H1 (cell line): ENCODE results near the gene SSH2. TPM values are rescaled to one million over a fixed set of nuclear protein-coding genes. Genes with fewer than 3 reads are reported as not detected.
"Not testable (repeated sequence)": the region's sequence is repeated elsewhere in the genome, so short reads cannot be mapped to it uniquely, and the experiment has no call there.

ENCODE experiments used
- CTCF ChIA-PET: fragments of 300-600 bp; sonication (Branson Sonifier 250); formaldehyde crosslinking; loops from one replicate; lab custom pipeline; 2021; ENCODE audit not compliant: partially characterized antibody; lab: Charles Lee
- POLR2A ChIA-PET: fragments of 300-600 bp; sonication (Branson Sonifier 250); formaldehyde crosslinking; loops from one replicate; lab custom pipeline; 2021; ENCODE audit warnings: inconsistent platforms; ENCODE audit not compliant: partially characterized antibody; lab: Charles Lee
- DNase-seq, 2 experiments: peaks; one replicate each; pipeline versions ENCODE4 v3.0.0 to v3.0.0-alpha.2; 2010 to 2022; ENCODE audit warnings: low spot score in 2 of 2, low read depth in 1 of 2, mixed read lengths in 1 of 2
- FAIRE-seq: peaks from 2 replicates; lab custom pipeline; 2011; peaks lifted over from hg19 to GRCh38; lab: Jason Lieb, UNC
- H2AFZ ChIP-seq: 2 replicates; pipeline ENCODE4 v1.8.1; 2012; ENCODE audit warnings: low read length, inconsistent platforms
- H2AK5ac ChIP-seq: 2 replicates; pipeline ENCODE4 v1.6.1; 2013; ENCODE audit warnings: low read depth, low read length
- H2BK120ac ChIP-seq: replicated peaks from 2 replicates; pipeline ENCODE3; 2013; ENCODE audit warnings: low read depth, low read length, inconsistent platforms
- H2BK12ac ChIP-seq: 2 replicates; pipeline ENCODE4 v1.6.1; 2013; ENCODE audit warnings: low read depth, low read length
- H2BK15ac ChIP-seq: 2 replicates; pipeline ENCODE4 v1.6.1; 2013; ENCODE audit warnings: low read length
- H2BK20ac ChIP-seq: 2 replicates; pipeline ENCODE4 v1.6.1; 2013; ENCODE audit warnings: low read length
- H2BK5ac ChIP-seq: 2 replicates; pipeline ENCODE4 v1.6.1; 2013; ENCODE audit warnings: low read depth, low read length
- H3K14ac ChIP-seq: 2 replicates; pipeline ENCODE4 v1.6.1; 2013; ENCODE audit warnings: inconsistent platforms; ENCODE audit not compliant: insufficient read length
- H3K18ac ChIP-seq: 2 replicates; pipeline ENCODE4 v1.6.1; 2013; ENCODE audit warnings: low read length; ENCODE audit errors: extremely low read depth
- H3K23ac ChIP-seq: 2 replicates; pipeline ENCODE4 v1.6.1; 2013; ENCODE audit warnings: inconsistent platforms; ENCODE audit not compliant: insufficient read length
- H3K23me2 ChIP-seq: 2 replicates; pipeline ENCODE4 v1.6.1; 2013; ENCODE audit warnings: low read depth, low read length
- H3K27ac ChIP-seq: 2 replicates; pipeline ENCODE4 v1.6.1; 2011; ENCODE audit warnings: low read depth, low read length, inconsistent platforms
- H3K27me3 ChIP-seq, 4 experiments: replicated peaks in 1 of 4; 1 replicate in 1 of 4; 2 replicates in 3 of 4; pipeline versions ENCODE4 v1.6.1 to v1.8.1; 2011 to 2013; ENCODE audit warnings: low read length in 3 of 4, mild to moderate bottlenecking in 3 of 4, inconsistent platforms in 2 of 4, mixed read lengths in 2 of 4, moderate library complexity in 1 of 4; ENCODE audit not compliant: control insufficient read depth in 3 of 4, insufficient read depth in 3 of 4; ENCODE audit errors: extremely low read depth in 1 of 4
- H3K36me3 ChIP-seq, 4 experiments: 2 replicates each; pipeline versions ENCODE4 v1.6.1 to v1.8.1; 2011 to 2013; ENCODE audit warnings: mild to moderate bottlenecking in 4 of 4, low read length in 3 of 4, moderate library complexity in 2 of 4, control low read depth in 1 of 4, inconsistent platforms in 1 of 4; ENCODE audit not compliant: insufficient read depth in 4 of 4, control insufficient read depth in 2 of 4
- H3K4ac ChIP-seq: replicated peaks from 2 replicates; pipeline ENCODE3; 2013; ENCODE audit warnings: low read length, low read depth, mixed read lengths, inconsistent platforms; ENCODE audit not compliant: insufficient read length
- H3K4me1 ChIP-seq, 4 experiments: replicated peaks in 1 of 4; 1 replicate in 1 of 4; 2 replicates in 3 of 4; pipeline versions ENCODE4 v1.6.1 to v1.8.1; 2011 to 2013; ENCODE audit warnings: low read length in 3 of 4, inconsistent platforms in 2 of 4, mixed read lengths in 1 of 4; ENCODE audit not compliant: insufficient read depth in 4 of 4, control insufficient read depth in 3 of 4
- H3K4me2 ChIP-seq, 2 experiments: 2 replicates each; pipeline versions ENCODE4 v1.6.1 to v1.8.1; 2011 to 2013; ENCODE audit warnings: low read depth in 2 of 2, low read length in 2 of 2, control low read depth in 1 of 2, inconsistent platforms in 1 of 2, mild to moderate bottlenecking in 1 of 2; ENCODE audit not compliant: insufficient read depth in 1 of 2
- H3K4me3 ChIP-seq, 4 experiments: fragments of 200-600, 300-600 bp in 1 of 4; sonication (generic), shearing (Covaris generic), sonication (Bioruptor Twin) in 1 of 4; 2 replicates each; pipeline versions ENCODE4 v1.5.1 to v1.8.1; 2011 to 2016; ENCODE audit warnings: low read length in 4 of 4, low read depth in 3 of 4, control low read depth in 2 of 4, inconsistent platforms in 2 of 4, mild to moderate bottlenecking in 2 of 4, mixed read lengths in 1 of 4, moderate library complexity in 1 of 4; ENCODE audit not compliant: insufficient read depth in 2 of 4; ENCODE audit errors: extremely low read depth in 1 of 4
- H3K56ac ChIP-seq: replicated peaks from 2 replicates; pipeline ENCODE3; 2013; ENCODE audit warnings: low read depth, mild to moderate bottlenecking, mixed read lengths, low read length, inconsistent platforms; ENCODE audit not compliant: insufficient read length
- H3K79me1 ChIP-seq: 2 replicates; pipeline ENCODE4 v1.6.1; 2013; ENCODE audit warnings: low read depth, low read length, control low read depth
- H3K79me2 ChIP-seq, 2 experiments: 2 replicates each; pipeline versions ENCODE4 v1.6.1 to v1.8.1; 2012 to 2013; ENCODE audit warnings: low read length in 2 of 2, mild to moderate bottlenecking in 2 of 2, inconsistent platforms in 1 of 2; ENCODE audit not compliant: insufficient read depth in 2 of 2, control insufficient read depth in 1 of 2
- H3K9ac ChIP-seq, 4 experiments: replicated peaks in 1 of 4; 1 replicate in 1 of 4; 2 replicates in 3 of 4; pipeline versions ENCODE4 v1.6.1 to v1.8.1; 2011 to 2013; ENCODE audit warnings: low read depth in 3 of 4, low read length in 3 of 4, control low read depth in 2 of 4, mild to moderate bottlenecking in 2 of 4, moderate library complexity in 2 of 4, inconsistent platforms in 1 of 4; ENCODE audit errors: extremely low read depth in 1 of 4
- H3K9me3 ChIP-seq, 2 experiments: 2 replicates each; pipeline versions ENCODE4 v1.6.1 to v1.8.1; 2012 to 2013; ENCODE audit warnings: mild to moderate bottlenecking in 2 of 2, moderate library complexity in 2 of 2, control low read depth in 1 of 2, inconsistent platforms in 1 of 2, low read depth in 1 of 2, low read length in 1 of 2, mixed read lengths in 1 of 2; ENCODE audit not compliant: insufficient read depth in 2 of 2
- H4K20me1 ChIP-seq, 2 experiments: replicated peaks in 1 of 2; 2 replicates each; pipeline versions ENCODE3 to v1.8.1; 2011 to 2013; ENCODE audit warnings: inconsistent platforms in 2 of 2, low read length in 2 of 2, mild to moderate bottlenecking in 1 of 2; ENCODE audit not compliant: insufficient read depth in 2 of 2, control insufficient read depth in 1 of 2
- H4K5ac ChIP-seq: 2 replicates; pipeline ENCODE4 v1.6.1; 2013; ENCODE audit warnings: low read length, low read depth, mixed read lengths, inconsistent platforms; ENCODE audit not compliant: insufficient read length
- H4K8ac ChIP-seq: 2 replicates; pipeline ENCODE4 v1.8.0; 2013; ENCODE audit warnings: mild to moderate bottlenecking, moderate library complexity, low read length, inconsistent platforms; ENCODE audit not compliant: insufficient read depth; ENCODE audit errors: extremely low read depth
- H4K91ac ChIP-seq: replicated peaks from 2 replicates; pipeline ENCODE3; 2013; ENCODE audit warnings: low read length, mixed read lengths, inconsistent platforms; ENCODE audit not compliant: insufficient read length
- TEAD4 ChIP-seq: IDR thresholded peaks from 2 replicates; pipeline ENCODE4 v1.6.1; 2012; ENCODE audit warnings: low read depth, low read length, inconsistent platforms, mixed read lengths
- WGBS, 2 experiments: shearing (Covaris generic) in 1 of 2; methylation state at CpG; one replicate each; pipeline versions ENCODE4 v1.1.6 to v1.1.7; 2013 to 2015; ENCODE audit warnings: low lambda C conversion rate in 2 of 2, mixed read lengths in 2 of 2, inconsistent platforms in 1 of 2, low coverage in 1 of 2, missing lambda C conversion rate in 1 of 2; ENCODE audit not compliant: insufficient replicate concordance in 2 of 2, insufficient coverage in 1 of 2, insufficient read length in 1 of 2; ENCODE audit errors: extremely low coverage in 1 of 2, missing lambda C conversion rate in 1 of 2; 5-methylcytosine and 5-hydroxymethylcytosine counted together
- polyA plus RNA-seq, 7 experiments: library from polyadenylated mRNA; depleted of rRNA in 3 of 7; stranded (reverse) in 5 of 7; unstranded in 2 of 7; fragments of >200 nt in 5 of 7; fragments of 200-250 nt in 2 of 7; gene quantifications; 1 replicate in 5 of 7; 2 replicates in 1 of 7; 4 replicates in 1 of 7; pipeline versions ENCODE4 v1.2.1 to v1.2.3, GENCODE V29; 2011 to 2013; ENCODE audit warnings: missing spikeins in 2 of 7, mixed read lengths in 2 of 7
- total RNA-seq: library from RNA; stranded (reverse); fragmentation: NEBNext Ultra II Directional; extraction: Animal tissue kit (Norgen Biotek cat#: 25700); gene quantifications from 2 replicates; pipeline ENCODE4 v1.2.1, GENCODE V29; 2021

The SSH2 gene
- total and polyA plus RNA-seq, 2 of the 8 experiments (the other 6 are each of a cell fraction or from before 2014, with no cell fraction given): 5.2 to 15.9 TPM

GRCh38 chr17:29903471-29903870 is 26.6 kb downstream of the SSH2 start (continued):
- TF ChIP-seq TEAD4: no peak

- H2BK120ac ChIP-seq, H2AK5ac ChIP-seq, H4K91ac ChIP-seq, H3K9me3 ChIP-seq, H2BK15ac ChIP-seq, FAIRE-seq, H2AFZ ChIP-seq, H3K23me2 ChIP-seq, H3K4ac ChIP-seq, H3K9ac ChIP-seq, H3K4me1 ChIP-seq, H3K18ac ChIP-seq, H4K5ac ChIP-seq, H3K36me3 ChIP-seq, CTCF ChIA-PET, H2BK12ac ChIP-seq, H2BK20ac ChIP-seq, H3K79me2 ChIP-seq, H3K56ac ChIP-seq, DNase-seq, H4K20me1 ChIP-seq, H3K4me3 ChIP-seq, H3K23ac ChIP-seq, H4K8ac ChIP-seq, H2BK5ac ChIP-seq, H3K14ac ChIP-seq, H3K79me1 ChIP-seq, H3K27ac ChIP-seq, POLR2A ChIA-PET, H3K27me3 ChIP-seq, H3K4me2 ChIP-seq: not testable (repeated sequence)
- WGBS, 2 experiments: 91% methylated on average over 4 of the region's 4 CpGs; no CpG with 5 or more reads in 1 of the 2 experiments
These were observed 32.9 kb downstream of the SSH2 start for GRCh38 chr17:29897136-29897535.
